HG03439 (cell line): ENCODE results near the gene UQCRC2.
"Not testable (repeated sequence)": the region's sequence is repeated elsewhere in the genome, so short reads cannot be mapped to it uniquely, and the experiment has no call there.

ENCODE experiments used
- ATAC-seq: cut with Tn5 transposase; IDR thresholded peaks from one replicate; pipeline ENCODE4 v1.9.1; 2021; ENCODE audit warnings: mild to moderate bottlenecking, moderate library complexity; ENCODE audit not compliant: unreplicated experiment

UQCRC2 gene

GRCh38 chr16:21952793-21953540 is at the start of gene UQCRC2:
Gene UQCRC2 (plus strand): TSS chr16:21953361. CDS start chr16:21953424, 63 bp downstream.
- ATAC-seq = peak; percentile 87

- ATAC-seq = not testable (repeated sequence)
Observed at GRCh38 chr16:21932650-21933049, 20.5 kb upstream of the UQCRC2 start.

- ATAC-seq = not testable (repeated sequence)
Observed at GRCh38 chr16:21933316-21933715, 19.8 kb upstream of the UQCRC2 start.

- not testable (repeated sequence) for ATAC-seq
Observed at GRCh38 chr16:21933790-21934189, 19.4 kb upstream of the UQCRC2 start.

- ATAC-seq = not testable (repeated sequence)
Observed at GRCh38 chr16:21936216-21936615, 16.9 kb upstream of the UQCRC2 start.

GRCh38 chr16:21937336-21937829 is 15.8 kb upstream of the UQCRC2 start:
- ATAC-seq = no peak

- ATAC-seq = no peak
Observed at GRCh38 chr16:21940570-21940969, 12.6 kb upstream of the UQCRC2 start.

GRCh38 chr16:21943571-21943970 is 9.6 kb upstream of the UQCRC2 start:
- ATAC-seq = no peak

- ATAC-seq = no peak
Observed at GRCh38 chr16:21946889-21947635, 6.1 kb upstream of the UQCRC2 start.

GRCh38 chr16:21949713-21950260 is 3.4 kb upstream of the UQCRC2 start:
- ATAC-seq = no peak

- no peak for ATAC-seq
Observed at GRCh38 chr16:21950782-21951521, 2.2 kb upstream of the UQCRC2 start.

GRCh38 chr16:21952040-21952792 is 945 bp upstream of the UQCRC2 start:
- ATAC-seq = peak; percentile 47

GRCh38 chr16:21953541-21953902 is 361 bp downstream of the UQCRC2 start:
- peak; percentile 4 for ATAC-seq

GRCh38 chr16:21957714-21958346 is 4.7 kb downstream of the UQCRC2 start:
- ATAC-seq = no peak

- ATAC-seq = no peak
Observed at GRCh38 chr16:21959050-21959449, 5.9 kb downstream of the UQCRC2 start.

- ATAC-seq = no peak
Observed at GRCh38 chr16:21962475-21962874, 9.3 kb downstream of the UQCRC2 start.

- no peak for ATAC-seq
Observed at GRCh38 chr16:21963887-21964286, 10.7 kb downstream of the UQCRC2 start.

- no peak for ATAC-seq
Observed at GRCh38 chr16:21964353-21964752, 11.2 kb downstream of the UQCRC2 start.

- ATAC-seq = no peak
Observed at GRCh38 chr16:21971856-21972255, 18.7 kb downstream of the UQCRC2 start.

- ATAC-seq = no peak
Observed at GRCh38 chr16:21973945-21974344, 20.8 kb downstream of the UQCRC2 start.
